T-cell (primary cell): Measurements from ENCODE around the gene SGO1. TPM values are rescaled to one million over a fixed set of nuclear protein-coding genes. Genes with fewer than 3 reads are reported as not detected.

Experiments
- ATAC-seq, 4 experiments: fragments of 200-7000 bp in 3 of 4; fragments of 150-1000 bp in 1 of 4; cut with Tn5 transposase; replicated peaks in 1 of 4; 1 replicate in 3 of 4; 2 replicates in 1 of 4; pipeline ENCODE4 v1.10.0; 2021; ENCODE audit warnings: moderate library complexity in 3 of 4, mild to moderate bottlenecking in 2 of 4, moderate number of reproducible peaks in 1 of 4
- CTCF ChIA-PET, 2 donors: fragments of 300-600 bp; sonication (Branson Sonifier 250); formaldehyde crosslinking; loops; one replicate each; lab custom pipeline; 2022; ENCODE audit warnings: antibody characterized with exemption in 2 of 2; lab: Charles Lee
- POLR2A ChIA-PET, 2 donors: fragments of 300-600 bp; sonication (Branson Sonifier 250); formaldehyde crosslinking; loops; one replicate each; lab custom pipeline; 2022; ENCODE audit warnings: antibody characterized with exemption in 2 of 2; lab: Charles Lee
- DNase-seq, 35 experiments: peaks; one replicate each; pipeline versions ENCODE4 v3.0.0 to v3.0.0-alpha.2; 2013 to 2023
- H3K27ac ChIP-seq: one replicate; pipeline ENCODE4 v1.5.1; 2013; ENCODE audit warnings: low read length
- H3K27me3 ChIP-seq, 2 experiments: replicated peaks in 1 of 2; 1 replicate in 1 of 2; 2 replicates in 1 of 2; pipeline versions ENCODE4 v1.6.1 to v1.7.0; 2013; ENCODE audit warnings: low read length in 1 of 2, mixed read lengths in 1 of 2; ENCODE audit not compliant: control insufficient read depth in 2 of 2, insufficient read depth in 2 of 2; ENCODE audit errors: extremely low read depth in 1 of 2
- H3K36me3 ChIP-seq, 2 donors: 1 replicate in 1 of 2; 2 replicates in 1 of 2; pipeline versions ENCODE4 v1.6.1 to v1.7.0; 2013; ENCODE audit warnings: low read length in 1 of 2; ENCODE audit not compliant: control insufficient read depth in 2 of 2, insufficient read depth in 1 of 2; ENCODE audit errors: extremely low read depth in 1 of 2
- H3K4me1 ChIP-seq, 2 experiments: 1 replicate in 1 of 2; 2 replicates in 1 of 2; pipeline versions ENCODE4 v1.6.1 to v1.7.0; 2013; ENCODE audit warnings: low read length in 2 of 2, mixed read lengths in 1 of 2; ENCODE audit not compliant: insufficient read depth in 2 of 2, control insufficient read depth in 1 of 2; ENCODE audit errors: extremely low read depth in 1 of 2
- H3K4me3 ChIP-seq, 2 donors: 1 replicate in 1 of 2; 2 replicates in 1 of 2; pipeline versions ENCODE4 v1.5.1 to v1.7.0; 2013; ENCODE audit warnings: mild to moderate bottlenecking in 2 of 2, low read length in 1 of 2, moderate library complexity in 1 of 2; ENCODE audit not compliant: control insufficient read depth in 1 of 2; ENCODE audit errors: extremely low read depth in 1 of 2
- H3K9me3 ChIP-seq: 2 replicates; pipeline ENCODE4 v1.7.0; 2013
- H3K27ac Mint-ChIP-seq, 2 donors: one replicate each; pipeline ENCODE4 v1.8.0; 2020 to 2021; ENCODE audit warnings: mild to moderate bottlenecking in 2 of 2, mixed read lengths in 2 of 2
- H3K27me3 Mint-ChIP-seq, 2 donors: one replicate each; pipeline ENCODE4 v1.8.0; 2021 to 2022; ENCODE audit warnings: mixed read lengths in 2 of 2
- H3K36me3 Mint-ChIP-seq: one replicate; pipeline ENCODE4 v1.8.0; 2021; ENCODE audit warnings: mixed read lengths
- H3K4me1 Mint-ChIP-seq, 3 donors: one replicate each; pipeline ENCODE4 v1.8.0; 2020 to 2022; ENCODE audit warnings: mixed read lengths in 3 of 3, mild to moderate bottlenecking in 1 of 3
- H3K4me3 Mint-ChIP-seq, 3 donors: one replicate each; pipeline ENCODE4 v1.8.0; 2020 to 2022; ENCODE audit warnings: mild to moderate bottlenecking in 3 of 3, mixed read lengths in 3 of 3, moderate library complexity in 3 of 3
- H3K9me3 Mint-ChIP-seq, 3 donors: one replicate each; pipeline ENCODE4 v1.8.0; 2020 to 2022; ENCODE audit warnings: mixed read lengths in 3 of 3
- WGBS: methylation state at CpG from one replicate; pipeline ENCODE4 v1.1.5; 2013; ENCODE audit warnings: missing lambda C conversion rate; ENCODE audit not compliant: insufficient coverage; 5-methylcytosine and 5-hydroxymethylcytosine counted together
- total RNA-seq, 35 experiments: library from RNA in 6 of 35; stranded (reverse) in 6 of 35; fragments of 120-200 nt in 1 of 35; gene quantifications; one replicate each; pipeline versions ENCODE4 v1.2.1 to v1.2.4 and lab custom pipeline; 2013 to 2026

SGO1 gene
- total RNA-seq, 5 donors from 2014 or later (not counting 1 experiment from before 2014, with no cell fraction given) = 0.58 to 1.1 (median 0.70) TPM

GRCh38 chr3:20147361-20147760 is 38.6 kb downstream of the SGO1 start:
- POLR2A ChIA-PET = no interaction called here
- Mint-ChIP-seq H3K27ac (peak overlapping the region in 1 of 2 donors; percentile 48), H3K4me3 (no peak overlapping the region), H3K9me3 (no peaks in the 10 kb centered on the region), H3K36me3 (peaks cover 69% of the 10 kb centered on the region), H3K4me1 (no peaks in the 10 kb centered on the region), H3K27me3 (no peaks in the 10 kb centered on the region)
- Histone ChIP-seq H3K27ac (no peak overlapping the region), H3K9me3 (no peaks in the 10 kb centered on the region), H3K4me3 (no peak overlapping the region), H3K27me3 (no peaks in the 10 kb centered on the region), H3K4me1 (no peaks in the 10 kb centered on the region), H3K36me3 (peaks cover 5 to 66% of the 10 kb centered on the region in 2 donors)
- no peak for DNase-seq
- CTCF ChIA-PET = interaction anchor here (0.6 to 1.6 kb wide), 3 partner anchors 35 to 262 kb away, joined by 3 to 6 read pairs (median 5); no protein-coding TSS in a partner anchor
- ATAC-seq = no peak

GRCh38 chr3:20146301-20146700 is 39.7 kb downstream of the SGO1 start:
- H3K4me3 ChIP-seq = no peak overlapping the region
- Mint-ChIP-seq H3K4me3 (no peak overlapping the region), H3K4me1 (no peaks in the 10 kb centered on the region), H3K36me3 (peaks cover 75% of the 10 kb centered on the region), H3K27ac (no peak overlapping the region), H3K27me3 (no peaks in the 10 kb centered on the region), H3K9me3 (no peaks in the 10 kb centered on the region)
- no peaks in the 10 kb centered on the region for H3K27me3 ChIP-seq
- 100% methylated on average over 6 of the region's 8 CpGs for WGBS
- no peak overlapping the region for H3K27ac ChIP-seq
- CTCF ChIA-PET = interaction anchor here in 1 of 2 donors (1.6 kb wide), 1 partner anchor 37 kb away, joined by 3 read pairs; no protein-coding TSS in a partner anchor
- no peaks in the 10 kb centered on the region for H3K9me3 ChIP-seq
- ATAC-seq (no peak), DNase-seq (no peak)
- POLR2A ChIA-PET = interaction anchor here in 1 of 2 donors (1.0 kb wide), 1 partner anchor 14 kb away, joined by 4 read pairs; no protein-coding TSS in a partner anchor
- no peaks in the 10 kb centered on the region for H3K4me1 ChIP-seq
- H3K36me3 ChIP-seq = peaks cover 9 to 72% of the 10 kb centered on the region in 2 donors

GRCh38 chr3:20145874-20146273 is 40.1 kb downstream of the SGO1 start:
- H3K4me3 Mint-ChIP-seq = no peak overlapping the region
- POLR2A ChIA-PET = interaction anchor here in 1 of 2 donors (0.6 to 1.0 kb wide), 2 partner anchors 15 to 52 kb away, joined by 3 to 4 read pairs; no protein-coding TSS in a partner anchor
- no peaks in the 10 kb centered on the region for H3K27me3 Mint-ChIP-seq
- 100% methylated on average over 2 of the region's 2 CpGs for WGBS
- peaks cover 9 to 76% of the 10 kb centered on the region in 2 donors for H3K36me3 ChIP-seq
- H3K9me3 Mint-ChIP-seq = no peaks in the 10 kb centered on the region
- H3K27me3 ChIP-seq = no peaks in the 10 kb centered on the region
- DNase-seq (no peak), ATAC-seq (no peak)
- H3K4me1 ChIP-seq = no peaks in the 10 kb centered on the region
- CTCF ChIA-PET = interaction anchor here in 1 of 2 donors (1.0 kb wide), 1 partner anchor 12 kb away, joined by 4 read pairs; no protein-coding TSS in a partner anchor
- peak overlapping the region; percentile 22 for H3K27ac ChIP-seq
- H3K36me3 Mint-ChIP-seq = peaks cover 74% of the 10 kb centered on the region
- peak overlapping the region in 1 of 2 donors; percentile 36 for H3K27ac Mint-ChIP-seq
- H3K4me1 Mint-ChIP-seq = peaks cover 0 to 2% (median 0%) of the 10 kb centered on the region in 3 donors
- no peak overlapping the region for H3K4me3 ChIP-seq
- no peaks in the 10 kb centered on the region for H3K9me3 ChIP-seq

- Histone ChIP-seq H3K4me1 (no peaks in the 10 kb centered on the region), H3K27ac (no peak overlapping the region), H3K9me3 (no peaks in the 10 kb centered on the region), H3K36me3 (peaks cover 9 to 66% of the 10 kb centered on the region in 2 donors), H3K4me3 (no peak overlapping the region), H3K27me3 (no peaks in the 10 kb centered on the region)
- no peak for ATAC-seq
- H3K4me3 Mint-ChIP-seq = no peak overlapping the region
- no peaks in the 10 kb centered on the region for H3K9me3 Mint-ChIP-seq
- H3K4me1 Mint-ChIP-seq = peaks cover 0 to 3% (median 0%) of the 10 kb centered on the region in 3 donors
- H3K27ac Mint-ChIP-seq = peak overlapping the region in 1 of 2 donors; percentile 10
- POLR2A ChIA-PET = no interaction called here
- WGBS = no CpG with 5 or more reads among the region's 2 CpGs
- H3K27me3 Mint-ChIP-seq = no peaks in the 10 kb centered on the region
- CTCF ChIA-PET = interaction anchor here in 1 of 2 donors (0.6 kb wide), 1 partner anchor 1572 kb away, joined by 3 read pairs; no protein-coding TSS in a partner anchor
- no peak for DNase-seq
- H3K36me3 Mint-ChIP-seq = peaks cover 70% of the 10 kb centered on the region
Measured at GRCh38 chr3:20143519-20143918, 42.5 kb downstream of the SGO1 start.

DNA sequence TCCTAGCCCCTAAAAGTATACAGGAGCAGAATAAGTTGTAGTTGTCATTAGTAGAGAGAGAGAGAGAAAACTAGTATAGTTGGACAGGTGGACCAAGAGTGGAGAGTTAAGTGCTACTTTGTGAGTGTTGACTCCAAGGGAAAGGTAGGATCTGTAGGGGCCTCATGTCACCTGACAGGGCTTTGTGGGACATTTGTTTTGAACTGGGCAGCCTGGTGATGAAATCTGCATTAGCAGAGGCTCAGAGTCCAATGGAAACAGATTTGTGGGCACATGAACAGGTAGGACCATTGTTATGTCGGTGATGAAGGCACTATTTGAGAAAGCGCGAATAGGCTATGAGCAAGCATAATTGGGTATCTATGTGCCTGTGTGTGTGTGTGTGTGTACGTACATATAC is 43.5 kb downstream of the SGO1 start:
- no peak overlapping the region for H3K4me3 Mint-ChIP-seq
- H3K27ac ChIP-seq = no peak overlapping the region
- DNase-seq (no peak), ATAC-seq (no peak)
- no peaks in the 10 kb centered on the region for H3K4me1 ChIP-seq
- no peak overlapping the region for H3K4me3 ChIP-seq
- H3K27ac Mint-ChIP-seq = peak overlapping the region in 1 of 2 donors; percentile 22
- CTCF ChIA-PET = no interaction called here
- no peaks in the 10 kb centered on the region for H3K9me3 Mint-ChIP-seq
- H3K9me3 ChIP-seq = no peaks in the 10 kb centered on the region
- POLR2A ChIA-PET = interaction anchor here in 1 of 2 donors (0.7 kb wide), 1 partner anchor 83 kb away, joined by 3 read pairs; no protein-coding TSS in a partner anchor
- no peaks in the 10 kb centered on the region for H3K27me3 Mint-ChIP-seq
- H3K27me3 ChIP-seq = no peaks in the 10 kb centered on the region
- WGBS = 96% methylated on average over 3 of the region's 4 CpGs
- peaks cover 60% of the 10 kb centered on the region for H3K36me3 Mint-ChIP-seq
- peaks cover 0 to 3% (median 0%) of the 10 kb centered on the region in 3 donors for H3K4me1 Mint-ChIP-seq
- peaks cover 9 to 61% of the 10 kb centered on the region in 2 donors for H3K36me3 ChIP-seq

DNA sequence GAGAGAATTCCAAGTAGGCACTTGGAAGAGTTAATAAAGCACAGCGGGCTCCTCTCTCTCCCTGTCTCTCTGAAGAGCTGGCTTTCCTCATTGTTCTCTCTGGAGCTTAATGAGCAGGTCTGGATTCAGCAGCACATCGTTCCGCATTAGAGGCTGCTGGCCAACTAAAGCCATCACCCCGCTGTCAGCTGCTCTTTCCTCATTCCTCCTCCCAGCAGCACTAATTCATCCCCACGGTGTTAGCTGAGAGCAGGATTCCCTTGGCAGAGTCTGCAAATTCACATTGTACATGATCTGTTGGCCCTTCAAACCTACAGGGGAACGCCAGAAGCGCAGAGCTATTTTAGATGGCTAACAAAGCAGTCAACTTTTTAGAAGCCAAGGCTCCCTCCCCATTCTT is 44.2 kb downstream of the SGO1 start:
- no peak overlapping the region for H3K4me3 ChIP-seq
- H3K4me1 ChIP-seq = no peaks in the 10 kb centered on the region
- H3K27ac ChIP-seq = no peak overlapping the region
- H3K27ac Mint-ChIP-seq = no peak overlapping the region
- CTCF ChIA-PET = interaction anchor here in 1 of 2 donors (0.7 kb wide), 1 partner anchor 31 kb away, joined by 3 read pairs; no protein-coding TSS in a partner anchor
- H3K27me3 ChIP-seq = no peaks in the 10 kb centered on the region
- peaks cover 9 to 63% of the 10 kb centered on the region in 2 donors for H3K36me3 ChIP-seq
- ATAC-seq (no peak), DNase-seq (no peak)
- no peaks in the 10 kb centered on the region for H3K9me3 Mint-ChIP-seq
- H3K27me3 Mint-ChIP-seq = no peaks in the 10 kb centered on the region
- POLR2A ChIA-PET = interaction anchor here in 1 of 2 donors (0.7 kb wide), 1 partner anchor 84 kb away, joined by 3 read pairs; no protein-coding TSS in a partner anchor
- H3K9me3 ChIP-seq = no peaks in the 10 kb centered on the region
- peaks cover 0 to 3% (median 0%) of the 10 kb centered on the region in 3 donors for H3K4me1 Mint-ChIP-seq
- no peak overlapping the region for H3K4me3 Mint-ChIP-seq
- WGBS = 98% methylated on average over 5 of the region's 7 CpGs
- H3K36me3 Mint-ChIP-seq = peaks cover 63% of the 10 kb centered on the region
